ENCODE results near the gene DEDD.
A peak's percentile ranks its signal among the peaks of the same experiment; 100 is the strongest.

DEDD gene

GRCh38 chr1:161162806-161163205 is 30.3 kb upstream of the DEDD start:
- no peak for DNase-seq

GRCh38 chr1:161162052-161162451 is 29.6 kb upstream of the DEDD start:
- no peak for DNase-seq

GRCh38 chr1:161161652-161162051 is 29.2 kb upstream of the DEDD start:
- DNase-seq = no peak

- no peak for DNase-seq
Observed at GRCh38 chr1:161160671-161161145, 28.2 kb upstream of the DEDD start.

GRCh38 chr1:161159913-161160243 is 27.4 kb upstream of the DEDD start:
- DNase-seq = no peak

- peak; percentile 98 for DNase-seq
Observed at GRCh38 chr1:161159087-161159912, 26.8 kb upstream of the DEDD start, which contains the start of gene USP21. Gene USP21, plus strand, starts transcription at chr1:161159500. Its CDS starts 1,141 bp downstream, at chr1:161160641.

- DNase-seq = no peak
Observed at GRCh38 chr1:161158316-161159010, 26.0 kb upstream of the DEDD start.

- no peak for DNase-seq
Observed at GRCh38 chr1:161157867-161158266, 25.4 kb upstream of the DEDD start.

- DNase-seq = peak; percentile 96
Observed at GRCh38 chr1:161153682-161154337, 21.3 kb upstream of the DEDD start, which contains the start of gene UFC1. Gene UFC1, plus strand, starts transcription at chr1:161153978. Its CDS starts 20 bp downstream, at chr1:161153998.

- peak; percentile 45 for DNase-seq
Observed at GRCh38 chr1:161153176-161153575, 20.7 kb upstream of the DEDD start.

GRCh38 chr1:161145832-161146231 is 13.4 kb upstream of the DEDD start:
- DNase-seq = no peak

GRCh38 chr1:161140755-161141400 is 8.4 kb upstream of the DEDD start:
- no peak for DNase-seq

GRCh38 chr1:161139766-161140165 is 7.3 kb upstream of the DEDD start:
- peak; percentile 65 for DNase-seq

GRCh38 chr1:161138431-161138830 is 6.0 kb upstream of the DEDD start:
- DNase-seq = no peak

GRCh38 chr1:161137881-161138280 is 5.4 kb upstream of the DEDD start:
- no peak for DNase-seq

GRCh38 chr1:161133220-161133740 is 813 bp upstream of the DEDD start:
- DNase-seq = no peak

- DNase-seq = no peak
Observed at GRCh38 chr1:161131523-161132409, 701 bp downstream of the DEDD start.

GRCh38 chr1:161130266-161130665 is 2.2 kb downstream of the DEDD start:
- no peak for DNase-seq

GRCh38 chr1:161128591-161129420 is 3.7 kb downstream of the DEDD start:
- DNase-seq = no peak

GRCh38 chr1:161127649-161128048 is 4.8 kb downstream of the DEDD start:
- DNase-seq = no peak

GRCh38 chr1:161122967-161123366 is 9.5 kb downstream of the DEDD start:
- no peak for DNase-seq
